ENCODE data around the gene ZBTB42.

The ZBTB42 gene

DNA sequence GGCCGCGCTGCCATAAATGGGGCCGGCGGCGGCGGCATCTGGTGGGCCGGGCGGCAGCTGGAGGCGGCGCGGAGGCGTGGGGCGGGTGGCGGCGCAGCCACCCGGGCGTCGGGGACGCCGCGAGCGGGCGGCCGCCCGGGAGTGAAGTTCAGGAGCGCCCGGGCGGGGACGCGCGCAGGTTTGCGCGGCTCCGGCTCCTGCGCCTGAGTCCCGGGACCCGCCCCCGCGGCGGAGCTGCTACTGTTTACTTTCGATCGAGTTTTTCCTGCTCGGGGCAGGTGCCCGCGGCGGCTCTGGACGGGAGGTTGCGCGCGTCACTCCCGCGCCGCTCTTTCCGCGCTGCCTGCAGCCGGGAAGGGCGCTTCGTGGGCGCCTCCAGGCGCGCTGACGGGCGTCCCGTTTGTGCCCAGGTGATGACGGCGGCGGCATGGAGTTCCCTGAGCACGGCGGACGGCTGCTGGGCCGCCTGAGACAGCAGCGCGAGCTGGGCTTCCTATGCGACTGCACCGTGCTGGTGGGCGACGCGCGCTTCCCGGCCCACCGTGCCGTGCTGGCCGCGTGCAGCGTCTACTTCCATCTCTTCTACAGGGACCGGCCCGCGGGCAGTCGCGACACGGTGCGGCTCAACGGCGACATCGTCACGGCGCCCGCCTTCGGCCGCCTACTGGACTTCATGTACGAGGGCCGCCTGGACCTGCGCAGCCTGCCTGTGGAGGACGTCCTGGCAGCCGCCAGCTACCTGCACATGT lies at the start of gene ZBTB42:
ZBTB42 (plus strand) TSS at position 331 of the 749 bp plus-strand sequence; CDS start at position 428, 97 bp downstream.
- peak; percentile 71 to 77 for DNase-seq

DNA sequence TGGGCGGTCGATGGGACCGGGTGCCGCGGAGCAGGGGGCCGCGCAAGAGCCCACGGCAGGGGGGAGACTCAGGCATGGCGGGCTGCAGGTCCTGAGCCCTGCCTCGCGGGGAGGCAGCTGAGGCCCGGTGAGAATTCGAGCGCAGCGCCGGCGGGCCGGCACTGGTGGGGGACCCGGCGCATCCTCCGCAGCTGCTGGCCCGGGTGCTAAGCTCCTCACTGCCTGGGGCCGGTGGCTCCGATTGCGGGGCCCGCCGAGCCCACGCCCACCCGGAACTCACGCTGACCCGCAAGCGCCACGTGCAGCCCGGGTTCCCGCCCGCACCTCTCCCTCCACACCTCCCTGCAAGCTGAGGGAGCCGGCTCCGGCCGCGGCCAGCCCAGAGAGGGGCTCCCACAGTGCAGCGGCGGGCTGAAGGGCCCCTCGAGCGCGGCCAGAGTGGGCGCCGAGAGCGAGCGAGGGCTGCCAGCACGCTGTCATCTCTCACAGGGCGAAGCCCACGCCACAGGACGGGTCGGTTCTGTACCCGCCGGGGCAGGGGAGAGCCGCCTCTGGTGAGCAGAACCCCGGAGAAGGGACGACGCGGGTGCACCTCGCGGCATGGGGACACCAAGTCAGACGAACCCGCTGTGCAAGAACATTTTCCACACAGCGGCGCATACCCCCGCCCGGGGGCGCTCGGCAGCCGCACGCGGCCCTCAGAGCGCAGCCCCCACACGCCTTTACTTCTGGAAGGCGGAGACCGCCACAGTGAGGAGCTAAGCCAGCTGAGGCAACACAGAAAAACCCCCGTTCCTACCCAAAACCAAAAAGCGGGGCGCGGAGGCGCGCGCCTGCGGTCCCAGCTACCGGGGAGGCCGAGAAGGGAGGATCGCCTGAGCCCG lies 49.1 kb upstream of the ZBTB42 start:
- peak in 1 of 2 experiments; percentile 13 for DNase-seq

- no peak for DNase-seq
Measured at GRCh38 chr14:104752423-104752734, 48.5 kb upstream of the ZBTB42 start.

DNA sequence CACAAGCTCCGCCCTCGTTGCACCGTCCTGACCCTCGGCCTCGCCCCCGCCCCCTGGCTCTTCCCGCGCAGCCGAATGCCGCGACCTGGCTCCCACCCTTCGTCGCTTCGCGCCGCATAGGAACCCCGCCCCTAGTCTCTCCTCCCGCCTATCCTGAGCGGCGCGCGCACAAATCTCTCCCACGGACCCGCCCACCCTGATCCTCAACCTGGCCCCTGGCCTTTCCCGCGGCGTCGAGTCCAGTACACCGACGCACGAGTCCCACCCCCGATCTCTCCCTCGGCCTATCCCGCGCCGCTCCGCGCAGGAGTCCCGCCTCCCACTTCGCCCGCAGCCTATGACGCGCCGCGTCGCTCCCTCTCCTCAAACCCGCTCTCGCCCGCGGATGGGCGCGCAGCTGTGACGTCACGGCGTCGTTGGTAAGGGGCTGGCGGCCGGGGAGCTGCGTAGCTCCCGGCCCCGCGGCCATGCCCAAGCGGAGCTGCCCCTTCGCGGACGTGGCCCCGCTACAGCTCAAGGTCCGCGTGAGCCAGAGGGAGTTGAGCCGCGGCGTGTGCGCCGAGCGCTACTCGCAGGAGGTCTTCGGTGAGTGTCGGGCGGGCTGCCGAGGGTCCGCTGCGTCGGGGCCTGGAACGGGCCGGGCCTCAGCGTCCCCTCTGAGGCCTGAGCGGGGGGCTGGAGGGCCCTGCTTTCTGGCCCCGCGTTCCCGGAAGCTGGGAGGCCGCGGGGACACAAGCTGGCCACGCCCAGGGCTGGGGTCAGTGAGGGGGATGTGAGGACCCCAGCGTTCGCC lies 48.0 kb upstream of the ZBTB42 start, which contains the start of gene SIVA1:
SIVA1 (plus strand) TSS at position 413 of the 793 bp plus-strand sequence; CDS start at position 468, 55 bp downstream.
- DNase-seq: peak; percentile 100

DNA sequence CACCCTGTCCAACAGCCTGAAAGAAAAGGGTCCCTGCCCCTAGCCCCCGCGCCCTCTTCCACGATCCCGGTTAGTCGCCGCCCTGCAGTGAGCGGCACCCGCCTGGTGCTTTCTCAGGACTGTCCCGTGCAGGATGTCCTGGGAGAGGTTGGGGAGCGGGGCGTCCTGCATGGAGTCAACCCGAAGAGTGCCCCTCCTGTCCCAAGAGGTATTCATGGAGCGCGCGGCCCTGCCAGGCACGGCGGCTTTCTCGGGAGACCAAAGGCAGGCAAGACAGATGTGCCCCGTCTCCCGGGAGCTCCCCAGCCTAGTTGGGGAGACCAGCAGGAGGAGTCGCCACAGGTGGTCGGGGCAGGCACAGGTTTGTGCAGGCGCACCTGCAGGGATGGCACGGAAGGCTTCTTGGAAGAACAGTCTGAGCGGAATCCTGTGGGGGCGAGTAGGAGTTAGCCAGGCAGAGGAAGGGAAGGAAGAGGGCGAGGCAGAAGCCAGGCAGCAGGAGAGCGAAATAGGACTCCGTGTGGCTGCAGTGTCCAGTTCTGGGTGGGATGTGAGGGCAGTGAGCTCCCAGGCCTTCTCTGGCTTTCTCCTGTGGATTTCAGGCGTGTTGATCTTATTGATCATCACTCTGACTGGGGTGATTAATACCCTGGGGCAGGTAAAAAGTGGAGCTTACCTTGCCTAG lies 47.2 kb upstream of the ZBTB42 start:
- DNase-seq: peak; percentile 15 to 19

GRCh38 chr14:104754213-104754851 lies 46.6 kb upstream of the ZBTB42 start:
- DNase-seq: no peak

GRCh38 chr14:104755621-104756020 lies 45.3 kb upstream of the ZBTB42 start:
- no peak for DNase-seq

DNA sequence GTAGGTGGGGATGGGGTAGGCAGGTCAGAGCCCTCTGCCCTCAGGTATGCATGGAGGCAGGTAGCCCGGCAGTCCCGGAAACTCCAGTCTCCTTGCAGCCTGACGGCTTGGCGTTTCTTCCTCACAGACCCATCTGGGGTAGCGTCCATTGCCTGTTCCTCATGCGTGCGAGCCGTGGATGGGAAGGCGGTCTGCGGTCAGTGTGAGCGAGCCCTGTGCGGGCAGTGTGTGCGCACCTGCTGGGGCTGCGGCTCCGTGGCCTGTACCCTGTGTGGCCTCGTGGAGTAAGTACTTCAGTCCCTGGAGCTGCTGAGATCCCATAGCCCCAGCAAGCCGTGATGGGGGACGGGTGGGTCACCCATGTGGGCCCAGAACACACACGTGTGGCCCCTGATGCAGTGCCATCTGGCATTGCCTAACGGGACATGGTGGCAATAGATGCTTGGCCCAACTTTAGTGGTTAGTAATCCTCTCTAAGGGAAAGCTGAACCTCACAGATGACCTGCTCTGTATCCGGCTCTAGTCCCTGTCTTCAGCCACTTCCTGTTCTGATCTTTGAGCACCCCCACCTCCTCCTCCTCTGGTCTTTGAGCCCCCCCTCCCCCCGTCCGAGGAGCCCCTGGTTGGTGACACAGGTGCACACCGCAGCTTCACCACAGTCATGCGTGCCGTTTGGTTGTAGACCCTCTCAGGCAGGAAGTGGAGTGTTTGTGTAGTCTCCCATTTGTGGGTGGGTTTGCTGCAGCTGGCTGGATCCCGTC lies 44.2 kb upstream of the ZBTB42 start:
- DNase-seq: no peak

- no peak for DNase-seq
Measured at GRCh38 chr14:104757238-104757585, 43.7 kb upstream of the ZBTB42 start.

DNA sequence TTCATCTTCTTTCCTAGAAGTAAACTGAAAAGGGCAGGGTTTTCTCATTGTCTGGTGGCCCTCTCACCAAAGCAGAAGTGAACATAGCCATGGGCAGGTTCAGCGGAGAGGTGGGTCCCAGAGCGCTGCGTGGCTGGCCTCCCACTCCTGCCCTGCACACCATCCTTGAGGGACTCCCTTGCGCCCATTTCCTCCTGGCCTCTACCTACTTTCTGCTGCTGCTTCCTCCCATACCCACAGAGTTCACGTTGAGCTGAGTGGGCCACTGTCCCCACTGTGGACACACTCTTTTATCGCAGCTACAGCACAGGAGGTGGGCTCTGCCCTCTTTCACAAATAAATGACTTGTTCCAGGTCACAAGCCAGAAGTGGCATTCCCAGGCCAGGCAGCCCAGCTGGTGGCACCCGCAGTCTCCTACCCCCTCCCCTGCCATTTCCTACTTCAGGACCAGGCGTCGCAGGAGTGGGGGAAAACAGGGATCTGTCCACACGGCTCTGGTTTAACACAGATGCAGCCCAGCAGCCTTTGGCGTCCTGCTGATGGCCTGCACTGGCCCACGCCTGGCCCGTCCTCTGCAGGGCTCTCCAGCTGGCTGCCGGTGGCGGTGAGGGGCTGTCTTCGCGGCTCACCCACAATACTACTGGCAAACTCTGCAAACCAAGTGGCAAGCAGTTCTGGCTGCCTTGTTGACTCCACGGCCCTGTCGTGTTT lies 43.1 kb upstream of the ZBTB42 start:
- no peak for DNase-seq

- DNase-seq: no peak
Measured at GRCh38 chr14:104758981-104759969, 41.6 kb upstream of the ZBTB42 start.

GRCh38 chr14:104765517-104765916 lies 35.4 kb upstream of the ZBTB42 start:
- DNase-seq: no peak

- DNase-seq: no peak
Measured at GRCh38 chr14:104766256-104766862, 34.5 kb upstream of the ZBTB42 start.

GRCh38 chr14:104766863-104767633 lies 33.9 kb upstream of the ZBTB42 start:
- no peak for DNase-seq

DNA sequence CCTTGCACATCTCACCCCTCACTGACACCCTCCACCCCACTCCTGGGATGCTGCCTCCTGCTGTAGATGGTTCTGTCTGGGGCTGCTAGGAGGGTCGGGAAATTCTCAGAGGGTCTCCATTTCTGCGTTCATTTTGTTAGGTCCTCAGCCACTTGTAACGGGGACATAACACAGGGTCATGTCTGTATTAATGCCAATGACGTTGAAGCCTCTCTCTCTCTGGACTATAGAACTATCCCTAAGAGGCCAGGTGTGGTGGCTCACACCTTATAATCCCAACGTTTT lies 33.3 kb upstream of the ZBTB42 start:
- DNase-seq: no peak

DNA sequence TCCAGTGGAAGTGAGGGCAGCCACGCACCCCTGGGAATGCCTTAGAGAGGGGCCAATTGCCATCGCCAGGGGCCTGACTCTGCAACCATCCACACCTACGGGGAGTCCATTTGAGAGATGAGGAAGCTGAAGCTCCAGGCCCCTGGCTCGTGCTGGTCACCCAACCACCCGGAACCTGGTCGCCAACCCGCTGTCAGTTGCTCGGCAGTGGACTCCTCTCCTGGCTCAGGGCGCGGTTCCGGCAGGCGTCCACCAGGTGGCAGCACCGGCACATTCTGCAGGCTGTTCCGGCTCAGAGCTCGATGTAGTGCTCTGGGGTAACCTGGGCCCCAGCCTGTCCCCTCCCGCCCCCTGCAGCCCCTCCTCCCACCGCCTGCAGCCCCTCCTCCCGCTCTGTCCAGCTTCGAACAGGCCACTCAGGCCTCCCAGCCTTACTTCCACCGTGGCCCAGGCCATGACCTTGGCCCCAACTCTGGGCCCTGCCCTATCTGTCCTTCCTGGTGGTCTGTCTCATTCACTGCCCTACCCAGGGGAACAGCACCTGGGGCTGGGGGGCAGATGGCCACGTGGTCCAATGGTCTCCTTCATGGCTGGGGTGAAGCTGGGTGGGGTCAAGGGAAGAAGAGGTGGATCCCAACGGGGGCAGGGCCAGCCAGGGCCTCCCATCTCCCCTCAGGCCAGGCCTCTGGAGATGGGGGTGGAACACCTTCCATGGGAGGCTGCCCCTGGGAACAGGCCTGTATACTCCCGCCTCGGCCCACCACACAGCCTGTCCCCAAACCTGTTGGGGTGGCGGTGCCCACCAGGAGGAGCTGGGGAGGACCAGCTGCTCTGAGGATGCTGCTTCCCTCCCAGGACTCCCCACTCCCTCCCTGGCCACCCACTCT lies 32.2 kb upstream of the ZBTB42 start:
- peak; percentile 95 for DNase-seq

Measured in activated CD4-positive, alpha-beta T cell treated with anti-CD3 and anti-CD28 coated beads, Interleukin-2, amount 50 U/mL, for 48 hours (primary cell).